HG03139 (cell line): Measurements from ENCODE around the gene ZDHHC12.

Experiments
- ATAC-seq: cut with Tn5 transposase; IDR thresholded peaks from one replicate; pipeline ENCODE4 v1.9.1; 2021; ENCODE audit not compliant: unreplicated experiment

ZDHHC12 gene

DNA sequence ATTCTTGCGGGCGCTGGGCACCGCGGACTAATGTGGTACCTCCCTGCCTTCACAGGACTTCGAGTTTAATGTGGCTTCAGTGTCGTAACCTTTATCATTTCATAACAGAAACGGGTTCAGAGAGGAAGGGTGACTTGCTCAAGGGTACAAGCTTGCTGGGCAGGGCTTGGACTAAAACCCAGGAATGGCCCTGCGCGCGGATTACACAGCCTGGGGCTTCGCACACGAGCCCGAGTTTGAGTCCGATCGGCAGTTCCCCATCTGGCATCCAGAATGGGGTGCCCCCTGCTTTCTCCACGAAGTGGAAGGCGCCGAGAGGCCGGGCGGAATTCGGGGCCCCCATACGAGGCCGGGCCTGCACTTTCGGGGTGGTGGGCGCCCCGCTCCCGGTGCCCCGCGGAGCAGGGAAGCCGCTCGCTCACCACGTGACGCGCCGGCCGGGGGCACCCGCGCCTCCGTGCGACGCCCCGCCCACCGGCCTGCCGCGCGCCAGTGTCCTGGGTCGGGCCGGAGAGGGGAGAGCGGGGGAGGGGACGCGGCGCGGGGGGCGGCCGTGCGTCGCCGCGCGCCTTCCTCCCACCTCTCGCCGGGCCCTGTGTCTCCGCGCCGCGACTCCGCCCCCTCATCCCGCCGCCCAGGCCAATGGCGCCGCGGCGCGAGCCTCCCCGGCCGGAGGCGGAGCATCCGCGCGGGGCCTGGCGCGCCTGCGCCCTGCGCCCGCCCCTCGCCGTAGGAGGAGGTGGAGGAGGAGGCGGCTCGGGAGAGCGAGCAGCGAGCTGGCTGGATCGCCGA lies 35.2 kb downstream of the ZDHHC12 start, which contains the start of gene SET:
Gene SET, plus strand, starts transcription at position 722 of the 792 bp plus-strand sequence. CDS start 361 bp downstream, outside the sequence.
- peak; percentile 65 for ATAC-seq

DNA sequence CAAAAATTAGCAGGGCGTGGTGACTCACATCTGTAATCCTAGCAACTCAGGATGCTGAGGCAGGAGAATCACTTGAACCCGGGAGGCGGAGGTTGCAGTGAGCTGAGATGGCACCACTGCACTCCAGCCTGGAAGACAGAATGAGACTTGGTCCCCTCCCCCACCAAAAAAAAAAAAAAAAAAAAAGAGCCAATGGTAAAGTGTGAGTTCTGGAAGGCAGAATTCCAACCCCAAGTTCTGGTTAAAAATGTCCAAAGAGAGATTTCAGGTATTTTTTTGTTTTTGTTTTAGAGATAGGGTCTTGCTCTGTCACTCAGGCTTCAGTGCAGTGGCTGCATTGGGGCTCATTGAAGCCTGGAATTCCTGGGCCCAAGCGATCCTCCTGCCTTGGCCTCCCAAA lies 36.5 kb downstream of the ZDHHC12 start:
- ATAC-seq = no peak

DNA sequence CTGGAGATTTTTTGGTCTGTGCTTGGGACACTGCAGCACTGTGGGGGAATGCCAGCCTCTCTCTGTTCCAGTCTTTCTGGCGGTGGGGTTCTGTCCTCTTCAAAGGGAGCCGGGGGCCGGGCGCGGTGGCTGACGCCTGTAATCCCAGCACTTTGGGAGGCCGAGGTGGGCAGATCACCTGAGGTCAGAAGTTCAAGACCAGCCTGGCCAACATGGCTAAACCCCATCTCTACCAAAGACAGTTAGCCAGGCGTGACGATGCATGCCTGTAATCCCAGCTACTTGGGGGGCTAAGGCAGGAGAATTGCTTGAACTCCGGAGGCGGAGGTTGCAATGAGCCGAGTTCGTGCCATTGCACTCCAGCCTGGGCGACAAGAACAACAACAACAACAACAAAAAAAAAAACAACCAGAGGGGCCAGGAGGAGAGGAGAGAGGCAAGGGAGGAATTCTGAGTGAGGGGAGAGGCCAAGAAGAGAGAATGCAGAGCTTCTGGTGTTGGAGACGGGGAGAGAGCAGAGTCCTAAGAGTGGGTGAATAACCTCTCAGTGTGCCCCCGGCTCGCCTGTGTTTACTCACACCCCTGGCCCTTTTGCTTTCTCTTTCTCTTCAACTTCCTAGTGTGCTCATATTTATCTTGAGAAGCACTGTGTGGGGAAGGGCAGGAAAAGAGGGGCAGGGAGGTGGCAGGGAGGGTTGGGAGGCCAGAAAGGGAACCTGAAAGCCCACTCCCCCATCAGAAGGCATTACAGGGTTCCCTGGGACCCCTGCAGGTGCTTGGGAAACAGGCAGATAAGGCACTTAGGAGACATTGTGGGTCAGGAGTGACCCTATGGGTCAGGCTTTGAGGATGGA lies 38.1 kb downstream of the ZDHHC12 start:
- no peak for ATAC-seq

DNA sequence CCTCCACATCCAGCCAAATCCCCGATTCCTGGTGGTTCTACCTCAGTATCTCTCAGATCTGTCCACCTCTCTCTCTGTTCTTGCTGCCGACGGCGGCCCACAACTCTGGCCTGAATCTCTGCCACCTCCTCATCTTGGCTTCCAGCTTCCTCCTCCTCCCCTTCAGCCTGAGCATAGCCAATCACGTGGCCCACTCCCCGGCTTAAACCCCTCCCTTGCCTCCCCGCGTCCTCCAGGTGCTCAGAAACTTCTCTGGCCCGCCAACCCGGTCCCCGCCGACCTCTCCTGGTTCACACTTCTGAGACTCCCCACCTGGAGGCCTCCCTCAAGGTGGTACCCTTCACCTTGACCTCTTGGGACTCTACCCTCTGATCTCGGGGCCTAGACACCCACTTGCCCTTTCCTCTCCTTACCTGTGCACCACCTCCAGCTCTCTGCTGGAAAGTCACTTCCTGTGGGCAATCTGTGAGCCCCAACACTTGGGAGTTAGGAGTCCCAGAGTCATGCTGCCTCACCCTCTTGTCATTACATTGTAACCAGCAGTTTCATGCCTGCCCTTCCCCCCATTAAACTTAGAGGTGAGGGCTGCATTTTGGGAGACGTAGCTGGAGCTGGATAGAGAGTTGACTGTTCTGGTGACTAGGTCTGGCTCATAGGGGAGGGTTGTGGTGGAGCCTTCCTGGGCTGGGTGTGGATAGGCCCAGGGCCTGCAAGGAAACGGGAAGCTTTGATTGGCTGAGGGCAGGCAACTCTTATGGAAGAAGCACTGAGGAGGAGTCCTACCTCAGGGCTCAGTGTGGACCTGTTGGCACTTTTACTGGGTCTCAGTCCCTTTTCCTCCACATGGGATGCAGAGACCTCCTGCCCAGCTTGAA lies 39.4 kb downstream of the ZDHHC12 start:
- peak; percentile 37 for ATAC-seq

DNA sequence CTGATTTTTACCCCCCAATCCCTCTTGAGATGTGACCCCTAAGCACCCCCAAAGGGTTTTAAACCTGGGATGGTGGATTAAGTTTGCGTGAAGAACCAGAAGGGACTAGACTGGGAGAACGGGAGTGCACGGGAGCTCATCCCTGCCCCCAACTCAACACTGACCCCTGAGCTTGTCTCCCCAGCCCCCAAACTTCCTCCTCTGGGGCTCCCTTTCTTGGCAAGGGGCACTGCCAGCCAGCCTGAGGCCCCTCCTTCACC lies 39.9 kb downstream of the ZDHHC12 start:
- no peak for ATAC-seq

DNA sequence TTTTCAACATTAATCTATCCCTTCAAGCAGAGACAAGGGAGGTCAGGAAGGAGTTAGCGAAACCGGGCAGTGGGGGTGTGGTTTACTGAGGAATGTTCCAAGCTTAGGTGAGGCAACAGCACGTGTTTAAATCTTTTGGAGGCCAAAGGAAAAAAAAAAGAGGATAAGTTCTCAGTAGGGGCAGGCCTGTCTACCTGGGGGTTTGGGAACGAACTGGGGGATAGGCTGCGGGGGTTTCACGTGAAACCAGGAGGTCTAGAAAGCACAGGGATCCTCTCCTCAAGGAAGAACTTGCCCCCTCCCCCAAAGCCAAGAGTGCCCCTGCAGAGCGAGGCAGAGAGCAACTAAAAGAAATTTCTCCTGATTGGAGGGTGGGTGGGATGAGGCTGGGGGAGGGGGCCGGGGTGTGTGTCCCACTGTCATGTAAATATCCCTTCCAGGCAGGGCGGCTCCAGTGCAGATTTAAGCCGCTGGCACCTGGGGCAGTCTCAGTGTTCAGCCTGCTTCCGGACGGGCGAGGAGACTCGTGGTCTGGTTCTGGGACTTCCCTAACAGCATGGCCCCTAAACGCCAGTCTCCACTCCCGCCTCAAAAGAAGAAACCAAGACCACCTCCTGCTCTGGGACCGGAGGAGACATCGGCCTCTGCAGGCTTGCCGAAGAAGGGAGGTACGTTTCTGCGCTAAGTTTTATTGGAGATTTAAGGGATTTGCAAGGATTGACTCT lies 40.4 kb downstream of the ZDHHC12 start:
- no peak for ATAC-seq

DNA sequence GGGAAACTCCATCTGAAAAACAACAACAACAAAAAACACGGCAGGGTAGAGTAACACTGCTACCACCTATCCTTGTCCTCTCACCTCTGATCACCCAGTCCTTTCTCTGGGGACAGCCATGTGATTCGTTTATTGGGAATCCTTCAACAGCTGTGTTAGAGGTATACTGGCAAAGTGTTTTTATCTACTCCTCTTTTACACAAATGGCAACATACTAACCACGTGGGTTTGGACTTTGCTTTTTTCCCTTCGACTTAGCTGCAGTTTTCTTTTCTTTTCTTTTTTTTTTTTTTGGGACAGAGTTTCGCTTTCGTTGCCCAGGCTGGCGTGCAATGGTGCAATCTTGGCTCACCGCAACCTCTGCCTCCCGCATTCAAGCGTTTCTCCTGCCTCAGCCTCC lies 46.1 kb downstream of the ZDHHC12 start:
- ATAC-seq = no peak

DNA sequence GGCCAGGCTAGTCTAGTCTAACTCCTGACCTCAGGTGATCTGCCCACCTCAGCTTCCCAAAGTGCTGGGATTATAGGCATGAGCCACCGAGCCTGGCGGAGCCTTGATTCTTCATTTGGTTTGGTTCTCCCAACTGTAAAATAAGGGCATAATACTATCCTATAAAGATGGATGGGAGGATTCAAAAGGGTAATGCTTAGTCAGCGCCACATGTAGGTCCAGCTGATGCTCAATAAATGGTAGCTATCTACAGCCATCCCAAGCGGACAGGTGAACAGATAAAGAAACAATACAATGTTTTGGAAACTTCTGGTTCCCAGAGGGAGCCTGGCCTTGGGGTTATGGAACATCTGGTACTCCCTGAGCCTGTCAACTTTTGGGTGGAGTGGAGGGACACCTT lies 48.5 kb downstream of the ZDHHC12 start:
- no peak for ATAC-seq
